ENCODE measurements around the gene TATDN2.

- TF ChIP-seq POLR2AphosphoS5 (IDR thresholded peaks at IDR 0.05) = no peak
- TF ChIP-seq, protein P1, sequence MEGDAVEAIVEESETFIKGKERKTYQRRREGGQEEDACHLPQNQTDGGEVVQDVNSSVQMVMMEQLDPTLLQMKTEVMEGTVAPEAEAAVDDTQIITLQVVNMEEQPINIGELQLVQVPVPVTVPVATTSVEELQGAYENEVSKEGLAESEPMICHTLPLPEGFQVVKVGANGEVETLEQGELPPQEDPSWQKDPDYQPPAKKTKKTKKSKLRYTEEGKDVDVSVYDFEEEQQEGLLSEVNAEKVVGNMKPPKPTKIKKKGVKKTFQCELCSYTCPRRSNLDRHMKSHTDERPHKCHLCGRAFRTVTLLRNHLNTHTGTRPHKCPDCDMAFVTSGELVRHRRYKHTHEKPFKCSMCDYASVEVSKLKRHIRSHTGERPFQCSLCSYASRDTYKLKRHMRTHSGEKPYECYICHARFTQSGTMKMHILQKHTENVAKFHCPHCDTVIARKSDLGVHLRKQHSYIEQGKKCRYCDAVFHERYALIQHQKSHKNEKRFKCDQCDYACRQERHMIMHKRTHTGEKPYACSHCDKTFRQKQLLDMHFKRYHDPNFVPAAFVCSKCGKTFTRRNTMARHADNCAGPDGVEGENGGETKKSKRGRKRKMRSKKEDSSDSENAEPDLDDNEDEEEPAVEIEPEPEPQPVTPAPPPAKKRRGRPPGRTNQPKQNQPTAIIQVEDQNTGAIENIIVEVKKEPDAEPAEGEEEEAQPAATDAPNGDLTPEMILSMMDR (IDR thresholded peaks at IDR 0.05) = no peak
- TF ChIP-seq POLR2A (IDR thresholded peaks at IDR 0.05) = no peak
- no peak for TF ChIP-seq EP300 (IDR thresholded peaks at IDR 0.05)
These were observed 4.2 kb upstream of the TATDN2 start for GRCh38 chr3:10244009-10244408.
